Effector memory CD4-positive, alpha-beta T cell (primary cell): Measurements from ENCODE around the gene IFI27.

Experiments
- DNase-seq, 3 donors: peaks; one replicate each; pipeline ENCODE4 v3.0.0-alpha.2; 2020
- H3K27ac ChIP-seq: 2 replicates; pipeline ENCODE4 v1.7.0; 2013; ENCODE audit warnings: mild to moderate bottlenecking, low read length, moderate library complexity; ENCODE audit not compliant: insufficient read depth, poor library complexity, severe bottlenecking
- H3K27me3 ChIP-seq: replicated peaks from 2 replicates; pipeline ENCODE4 v1.7.0; 2013; ENCODE audit warnings: mild to moderate bottlenecking, low read length; ENCODE audit not compliant: insufficient read depth, control insufficient read depth, poor library complexity, severe bottlenecking
- H3K36me3 ChIP-seq: 2 replicates; pipeline ENCODE4 v1.7.0; 2013; ENCODE audit warnings: mild to moderate bottlenecking, low read length, moderate library complexity; ENCODE audit not compliant: control insufficient read depth, insufficient read depth
- H3K4me1 ChIP-seq: 2 replicates; pipeline ENCODE4 v1.7.0; 2013; ENCODE audit warnings: low read length, mild to moderate bottlenecking; ENCODE audit not compliant: control insufficient read depth, insufficient read depth, poor library complexity, severe bottlenecking
- H3K4me3 ChIP-seq: 2 replicates; pipeline ENCODE4 v1.7.0; 2013; ENCODE audit warnings: low read length, low read depth, mild to moderate bottlenecking; ENCODE audit not compliant: insufficient read depth, poor library complexity, severe bottlenecking
- H3K9me3 ChIP-seq: 2 replicates; pipeline ENCODE4 v1.7.0; 2013; ENCODE audit warnings: mild to moderate bottlenecking, low read length, moderate library complexity; ENCODE audit not compliant: control insufficient read depth

Gene IFI27

DNA sequence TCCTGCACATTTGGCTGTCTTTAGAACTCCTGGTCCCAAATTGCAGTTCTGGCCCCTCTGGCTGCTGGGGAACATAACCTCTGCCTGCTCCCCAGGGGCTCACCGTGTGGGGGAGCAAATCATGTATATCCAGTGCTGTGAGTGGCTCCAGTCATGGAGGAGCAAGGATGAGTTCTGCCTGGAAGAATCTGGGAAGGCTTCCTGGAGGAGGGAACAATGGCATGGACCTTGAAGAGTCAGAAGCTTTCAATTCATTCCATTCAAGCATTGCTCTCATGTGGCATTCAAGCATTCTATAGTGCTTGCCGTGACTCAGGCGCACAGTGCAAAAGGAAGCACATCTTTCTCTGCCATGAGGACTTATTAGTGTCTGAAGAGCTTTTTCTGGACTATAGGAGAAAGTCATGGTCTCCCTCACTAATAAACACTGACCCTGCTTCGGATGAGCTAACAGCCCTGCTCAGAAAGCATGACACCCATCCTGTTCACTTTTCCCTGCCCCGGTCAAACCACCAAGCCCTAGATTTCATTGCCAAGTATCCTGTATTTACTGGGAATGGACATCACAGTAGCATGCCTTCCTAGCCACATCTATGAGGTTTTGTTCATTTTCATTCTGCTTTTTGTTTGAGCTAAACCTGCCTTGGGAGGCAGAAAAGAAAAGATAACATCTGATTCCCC, 3.5 kb downstream of the IFI27 start:
- no peaks in the 10 kb centered on the region for H3K36me3 ChIP-seq
- H3K4me1 ChIP-seq = no peaks in the 10 kb centered on the region
- H3K9me3 ChIP-seq = no peaks in the 10 kb centered on the region
- H3K4me3 ChIP-seq = no peak overlapping the region
- no peak overlapping the region for H3K27ac ChIP-seq
- DNase-seq = no peak
- H3K27me3 ChIP-seq = no peaks in the 10 kb centered on the region

DNA sequence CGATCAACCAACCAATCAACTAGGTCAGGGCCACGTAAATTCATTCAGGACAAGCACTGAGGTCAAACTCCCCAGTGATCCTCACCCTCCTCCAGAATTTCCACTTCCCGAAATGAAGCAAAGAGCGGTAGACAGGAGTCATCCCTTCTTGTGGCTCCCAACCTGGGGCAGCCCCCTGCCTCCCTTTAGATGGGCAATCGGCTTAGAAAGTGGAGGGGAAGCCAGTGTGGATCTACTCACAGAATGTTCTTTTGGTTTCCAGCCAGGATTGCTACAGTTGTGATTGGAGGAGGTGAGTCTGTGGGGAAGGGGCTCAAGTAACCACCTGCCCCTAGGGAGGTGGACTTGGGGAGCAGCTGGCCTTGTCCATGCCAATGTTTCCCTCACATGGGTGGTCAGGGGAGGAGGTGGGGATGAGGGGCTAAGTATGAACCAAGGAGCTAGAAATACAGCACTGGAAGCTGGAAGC, 4.1 kb downstream of the IFI27 start:
- H3K27ac ChIP-seq = no peak overlapping the region
- no peaks in the 10 kb centered on the region for H3K27me3 ChIP-seq
- DNase-seq = no peak
- H3K9me3 ChIP-seq = no peaks in the 10 kb centered on the region
- H3K4me1 ChIP-seq = no peaks in the 10 kb centered on the region
- no peak overlapping the region for H3K4me3 ChIP-seq
- no peaks in the 10 kb centered on the region for H3K36me3 ChIP-seq

DNA sequence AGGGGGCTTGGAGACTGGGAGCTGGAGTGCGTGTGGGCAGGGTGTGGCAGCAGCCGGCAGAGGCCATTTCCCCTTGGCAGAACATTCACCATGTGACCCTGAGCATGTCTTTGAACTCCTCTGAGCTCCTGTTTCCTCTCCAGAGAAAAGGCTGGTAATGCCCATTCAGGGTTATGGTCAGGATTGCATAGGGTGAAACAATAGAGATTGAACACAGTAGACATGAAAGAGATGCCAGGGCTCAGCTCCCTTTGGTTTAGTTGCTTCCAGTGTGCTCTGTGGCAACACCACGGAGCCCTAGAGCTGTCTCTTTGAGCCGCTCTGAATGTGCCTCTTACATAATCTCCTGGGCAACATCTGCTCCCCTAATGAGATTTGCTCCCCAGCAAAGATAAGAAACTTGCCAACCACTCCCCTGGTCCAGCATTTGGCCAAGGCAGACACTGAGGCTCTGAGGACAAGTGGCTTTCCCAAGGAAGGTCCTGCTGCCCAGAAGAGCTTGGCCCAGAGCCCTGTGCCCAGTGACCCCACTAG, 4.6 kb downstream of the IFI27 start:
- Histone ChIP-seq H3K4me3 (no peak overlapping the region), H3K36me3 (no peaks in the 10 kb centered on the region), H3K27me3 (no peaks in the 10 kb centered on the region), H3K4me1 (no peaks in the 10 kb centered on the region), H3K27ac (no peak overlapping the region), H3K9me3 (no peaks in the 10 kb centered on the region)
- DNase-seq = no peak

DNA sequence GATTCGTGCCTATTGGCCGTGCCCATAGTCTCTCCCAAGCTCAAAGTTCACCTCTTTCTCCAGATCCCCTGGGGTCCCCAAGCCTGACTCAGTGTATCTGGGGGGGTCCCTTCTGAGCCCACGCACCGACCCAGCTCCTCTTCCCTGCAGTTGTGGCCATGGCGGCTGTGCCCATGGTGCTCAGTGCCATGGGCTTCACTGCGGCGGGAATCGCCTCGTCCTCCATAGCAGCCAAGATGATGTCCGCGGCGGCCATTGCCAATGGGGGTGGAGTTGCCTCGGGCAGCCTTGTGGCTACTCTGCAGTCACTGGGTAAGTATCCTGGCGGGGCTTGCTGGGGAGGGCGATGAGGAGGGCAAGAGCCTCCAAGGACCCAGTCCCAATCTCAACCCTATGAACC, 5.1 kb downstream of the IFI27 start:
- Histone ChIP-seq H3K4me3 (no peak overlapping the region), H3K27me3 (no peaks in the 10 kb centered on the region), H3K27ac (no peak overlapping the region), H3K36me3 (no peaks in the 10 kb centered on the region), H3K9me3 (no peaks in the 10 kb centered on the region), H3K4me1 (no peaks in the 10 kb centered on the region)
- DNase-seq = no peak

DNA sequence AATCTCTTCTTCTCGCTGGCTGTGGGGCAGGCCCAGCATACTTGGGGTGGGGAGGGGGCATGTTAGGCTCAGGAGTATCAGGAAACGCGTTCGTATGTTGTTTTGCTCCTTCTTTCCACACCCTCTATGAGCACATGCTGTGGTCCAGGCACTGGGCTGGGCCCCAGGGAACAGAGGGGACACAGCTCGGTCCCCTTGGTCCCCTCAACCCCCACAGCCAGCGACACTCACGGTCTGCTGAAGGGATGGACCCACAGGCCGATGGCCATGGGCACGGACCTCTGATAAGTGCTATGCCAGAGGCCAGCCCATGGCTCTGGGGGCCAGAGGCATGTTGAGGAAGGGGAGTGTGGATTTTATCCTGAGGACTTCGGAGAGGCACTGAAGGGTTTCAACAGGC, 6.2 kb downstream of the IFI27 start:
- no peak overlapping the region for H3K4me3 ChIP-seq
- no peaks in the 10 kb centered on the region for H3K27me3 ChIP-seq
- no peaks in the 10 kb centered on the region for H3K36me3 ChIP-seq
- no peak overlapping the region for H3K27ac ChIP-seq
- no peak for DNase-seq
- no peaks in the 10 kb centered on the region for H3K4me1 ChIP-seq
- no peaks in the 10 kb centered on the region for H3K9me3 ChIP-seq

DNA sequence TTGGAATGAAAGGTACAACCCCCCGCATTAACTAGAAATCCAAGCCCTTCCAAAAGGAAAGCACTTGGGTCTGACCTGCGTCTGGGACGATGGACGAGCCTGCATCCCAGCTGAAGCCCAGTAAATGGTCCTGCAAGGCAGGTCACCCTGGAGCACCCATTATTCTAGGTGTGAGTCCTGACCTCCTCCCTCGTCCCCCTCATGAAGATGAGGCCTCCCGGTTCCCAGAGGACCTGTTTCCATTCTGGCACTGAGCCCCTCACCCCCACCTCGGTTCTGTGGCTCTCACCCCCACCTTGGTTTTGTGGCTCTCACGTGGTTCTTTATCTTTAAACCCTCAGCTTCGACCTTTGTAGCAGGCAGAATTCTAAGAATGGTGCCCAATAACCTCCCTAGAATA, 7.3 kb downstream of the IFI27 start:
- Histone ChIP-seq H3K4me1 (no peaks in the 10 kb centered on the region), H3K27ac (no peak overlapping the region), H3K9me3 (no peaks in the 10 kb centered on the region), H3K27me3 (no peaks in the 10 kb centered on the region), H3K36me3 (no peaks in the 10 kb centered on the region), H3K4me3 (no peak overlapping the region)
- no peak for DNase-seq

DNA sequence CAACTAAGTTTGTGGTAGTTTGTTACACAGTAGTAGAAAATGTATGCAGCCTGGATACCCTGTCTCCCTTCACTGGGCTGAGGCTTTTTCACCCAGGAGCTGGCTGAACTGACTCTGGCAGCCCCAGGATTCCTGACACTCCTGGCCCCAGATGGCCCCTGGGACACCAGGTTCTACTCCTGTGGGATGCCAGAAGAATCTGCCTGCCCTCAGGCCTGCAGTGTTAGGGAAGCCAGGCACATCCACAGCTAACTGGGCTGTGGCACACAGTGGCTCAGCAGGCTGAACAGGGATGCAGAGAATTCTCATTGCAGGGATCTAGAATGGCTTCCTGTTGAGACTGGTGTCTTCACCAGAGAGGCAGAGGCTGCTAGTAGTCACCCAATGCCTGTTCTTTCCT, 8.5 kb downstream of the IFI27 start:
- no peak overlapping the region for H3K27ac ChIP-seq
- DNase-seq = no peak
- no peaks in the 10 kb centered on the region for H3K27me3 ChIP-seq
- no peaks in the 10 kb centered on the region for H3K9me3 ChIP-seq
- no peaks in the 10 kb centered on the region for H3K36me3 ChIP-seq
- no peaks in the 10 kb centered on the region for H3K4me1 ChIP-seq
- no peak overlapping the region for H3K4me3 ChIP-seq

DNA sequence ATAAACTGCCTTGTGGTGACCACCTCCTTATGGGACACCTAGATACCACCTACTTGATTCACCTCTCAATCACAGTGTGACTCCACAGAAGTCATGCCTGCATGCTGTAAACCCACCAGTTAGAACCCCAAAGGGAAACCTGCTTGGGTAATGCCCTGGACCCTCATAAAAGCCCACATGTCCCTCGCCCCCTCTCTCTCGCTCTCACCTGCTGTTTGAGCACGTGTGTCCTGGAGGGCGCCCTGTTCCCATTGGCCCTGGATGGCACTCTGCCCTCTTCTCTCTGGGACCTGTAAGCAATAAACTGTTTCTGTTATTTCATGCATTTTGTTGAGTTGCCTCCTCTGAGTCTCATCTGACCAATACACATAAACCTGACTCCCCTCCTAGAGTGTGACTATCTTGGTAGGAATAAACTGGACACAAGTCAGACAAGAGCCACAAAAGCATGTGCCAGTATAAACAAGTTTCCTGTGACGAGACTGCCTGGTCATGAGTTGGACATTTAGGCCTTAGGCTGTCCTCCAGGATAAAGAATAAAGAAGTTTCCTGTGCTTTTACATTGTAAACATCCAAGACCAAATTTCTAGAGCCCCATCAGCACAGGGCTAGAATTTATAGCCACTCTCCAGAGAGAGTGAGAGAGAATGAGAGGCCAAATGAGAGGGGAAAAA, 10.3 kb downstream of the IFI27 start:
- DNase-seq = no peak
- Histone ChIP-seq H3K36me3 (no peaks in the 10 kb centered on the region), H3K4me1 (no peaks in the 10 kb centered on the region), H3K27ac (no peak overlapping the region), H3K4me3 (no peak overlapping the region), H3K9me3 (no peaks in the 10 kb centered on the region), H3K27me3 (no peaks in the 10 kb centered on the region)

DNA sequence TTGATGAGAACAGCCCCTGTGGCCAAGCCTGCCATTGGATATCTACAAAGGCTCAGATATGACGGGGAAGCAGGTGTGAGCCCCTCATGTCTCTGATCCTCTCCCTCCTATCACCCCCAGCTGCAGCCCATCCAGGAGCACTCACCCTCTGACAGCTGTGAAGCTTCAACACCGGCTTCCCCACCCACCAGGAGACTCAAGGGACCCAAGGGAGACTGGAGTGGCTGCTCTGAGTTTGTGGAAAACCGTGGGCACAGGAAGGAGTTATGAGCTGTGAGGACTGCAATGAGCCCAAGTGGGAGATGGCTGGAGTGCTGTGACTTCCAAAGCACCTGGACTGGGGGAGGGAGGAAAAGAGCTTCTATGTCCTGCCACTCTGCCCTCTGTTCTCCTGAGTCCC, 10.9 kb downstream of the IFI27 start:
- H3K27ac ChIP-seq = no peak overlapping the region
- no peaks in the 10 kb centered on the region for H3K27me3 ChIP-seq
- H3K4me3 ChIP-seq = no peak overlapping the region
- no peaks in the 10 kb centered on the region for H3K4me1 ChIP-seq
- H3K9me3 ChIP-seq = no peaks in the 10 kb centered on the region
- H3K36me3 ChIP-seq = no peaks in the 10 kb centered on the region
- no peak for DNase-seq

DNA sequence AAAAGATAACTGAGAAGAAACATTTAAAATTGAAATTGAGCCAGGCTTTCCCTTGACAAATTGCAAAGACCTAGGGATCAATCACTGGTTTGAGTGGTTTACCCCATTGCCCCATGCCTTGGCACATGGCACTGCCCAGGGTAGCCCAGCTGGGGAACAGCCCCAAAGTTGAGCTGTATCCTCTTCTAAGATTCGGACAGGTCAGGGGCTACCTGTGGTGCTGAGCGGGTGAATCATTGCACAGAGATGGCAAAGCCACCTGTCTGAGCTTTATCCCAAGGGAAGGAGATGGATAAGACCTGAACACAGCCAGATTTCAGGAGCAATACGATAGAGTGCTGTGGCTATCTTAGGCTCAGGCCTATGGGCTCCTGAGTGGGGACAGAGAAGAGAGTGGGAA, 11.9 kb downstream of the IFI27 start:
- Histone ChIP-seq H3K4me1 (no peaks in the 10 kb centered on the region), H3K4me3 (no peak overlapping the region), H3K27me3 (no peaks in the 10 kb centered on the region), H3K27ac (no peak overlapping the region), H3K36me3 (no peaks in the 10 kb centered on the region), H3K9me3 (no peaks in the 10 kb centered on the region)
- no peak for DNase-seq
